Astrocyte (in vitro differentiated cells and primary cell): ENCODE results near the gene HAT1. TPM values are rescaled to one million over a fixed set of nuclear protein-coding genes. Genes with fewer than 3 reads are reported as not detected.

ENCODE experiments used
- DNase-seq: peaks from one replicate; pipeline ENCODE4 v3.0.0-alpha.2; 2010; ENCODE audit warnings: low read depth
- FAIRE-seq: peaks from 2 replicates; lab custom pipeline; 2011; peaks lifted over from hg19 to GRCh38; lab: Jason Lieb, UNC
- H2AFZ ChIP-seq: 2 replicates; pipeline ENCODE4 v1.6.0; 2012; ENCODE audit warnings: low read depth, low read length, inconsistent platforms
- H3K27ac ChIP-seq: 2 replicates; pipeline ENCODE4 v1.5.1; 2011; ENCODE audit warnings: low read depth, low read length, inconsistent platforms
- H3K27me3 ChIP-seq: 2 replicates; pipeline ENCODE4 v1.6.0; 2011; ENCODE audit warnings: low read length, inconsistent platforms; ENCODE audit not compliant: insufficient read depth
- H3K36me3 ChIP-seq: 2 replicates; pipeline ENCODE4 v1.5.1; 2011; ENCODE audit warnings: low read length, inconsistent platforms; ENCODE audit not compliant: insufficient read depth
- H3K4me1 ChIP-seq: 2 replicates; pipeline ENCODE4 v1.5.1; 2011; ENCODE audit warnings: low read length, inconsistent platforms; ENCODE audit not compliant: insufficient read depth
- H3K4me2 ChIP-seq: 2 replicates; pipeline ENCODE4 v1.6.0; 2012; ENCODE audit warnings: low read length, inconsistent platforms
- H3K4me3 ChIP-seq: 2 replicates; pipeline ENCODE4 v1.5.1; 2011; ENCODE audit warnings: low read depth, mild to moderate bottlenecking, low read length, inconsistent platforms; ENCODE audit not compliant: insufficient read depth
- H3K79me2 ChIP-seq: 2 replicates; pipeline ENCODE4 v1.6.0; 2012; ENCODE audit warnings: mild to moderate bottlenecking, low read length, inconsistent platforms; ENCODE audit not compliant: insufficient read depth
- H3K9ac ChIP-seq: 2 replicates; pipeline ENCODE4 v1.6.0; 2012; ENCODE audit warnings: mild to moderate bottlenecking, low read length, inconsistent platforms
- H3K9me3 ChIP-seq: 2 replicates; pipeline ENCODE4 v1.5.1; 2012; ENCODE audit warnings: low read depth, mild to moderate bottlenecking, low read length, inconsistent platforms; ENCODE audit not compliant: insufficient read depth
- H4K20me1 ChIP-seq: 2 replicates; pipeline ENCODE4 v1.6.0; 2012; ENCODE audit warnings: low read length, inconsistent platforms; ENCODE audit not compliant: insufficient read depth
- H3K27ac Mint-ChIP-seq: one replicate; pipeline ENCODE4 v1.8.0; 2021; ENCODE audit warnings: mild to moderate bottlenecking, mixed read lengths; ENCODE audit not compliant: unreplicated experiment
- H3K27me3 Mint-ChIP-seq: one replicate; pipeline ENCODE4 v1.8.0; 2021; ENCODE audit warnings: low read depth, mixed read lengths; ENCODE audit not compliant: unreplicated experiment
- H3K36me3 Mint-ChIP-seq: one replicate; pipeline ENCODE4 v1.8.0; 2021; ENCODE audit warnings: low read depth, mixed read lengths; ENCODE audit not compliant: unreplicated experiment
- H3K4me1 Mint-ChIP-seq: one replicate; pipeline ENCODE4 v1.8.0; 2021; ENCODE audit warnings: low read depth, mixed read lengths; ENCODE audit not compliant: unreplicated experiment
- H3K4me3 Mint-ChIP-seq: one replicate; pipeline ENCODE4 v1.8.0; 2021; ENCODE audit warnings: mild to moderate bottlenecking, moderate library complexity, mixed read lengths; ENCODE audit not compliant: unreplicated experiment
- H3K9me3 Mint-ChIP-seq: one replicate; pipeline ENCODE4 v1.8.0; 2021; ENCODE audit warnings: mild to moderate bottlenecking, mixed read lengths; ENCODE audit not compliant: unreplicated experiment
- EZH2 ChIP-seq: IDR thresholded peaks from 2 replicates; pipeline ENCODE4 v1.6.1; 2012; ENCODE audit warnings: mild to moderate bottlenecking, low read length, inconsistent platforms; ENCODE audit not compliant: insufficient read depth
- total RNA-seq: library from RNA; stranded (reverse); gene quantifications from 2 replicates; pipeline ENCODE4 v1.2.1, GENCODE V29; 2021
- TF ChIP-seq, protein P1 (sequence below): IDR thresholded peaks from 2 replicates; pipeline ENCODE4 v1.5.1; 2011; ENCODE audit warnings: low read depth, mild to moderate bottlenecking, inconsistent platforms, low read length, moderate library complexity; ENCODE audit not compliant: insufficient read depth

The HAT1 gene
- total RNA-seq, 1 donor from 2014 or later: 29.1 TPM

DNA sequence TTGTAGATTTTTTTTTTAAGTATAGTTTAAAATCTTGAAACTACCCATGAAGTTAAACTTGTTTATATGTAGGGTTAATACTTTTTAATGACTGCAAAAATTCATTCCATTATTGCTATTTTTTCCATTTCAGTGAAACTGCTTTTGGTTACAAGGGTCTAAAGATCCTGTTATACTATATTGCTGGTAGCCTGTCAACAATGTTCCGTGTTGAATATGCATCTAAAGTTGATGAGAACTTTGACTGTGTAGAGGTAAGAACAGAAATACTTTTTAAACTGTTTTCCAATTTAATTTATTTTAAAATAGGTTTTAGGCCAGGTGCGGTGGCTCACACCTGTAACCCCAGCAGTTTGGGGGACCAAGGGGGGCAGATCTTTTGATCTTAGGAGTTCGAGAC, 30.5 kb downstream of the HAT1 start:
- H3K36me3 Mint-ChIP-seq: peaks cover 4% of the 10 kb centered on the region
- no peaks in the 10 kb centered on the region for H3K9me3 Mint-ChIP-seq
- Histone ChIP-seq H3K27ac (no peak overlapping the region), H3K4me1 (peaks cover 5% of the 10 kb centered on the region), H3K9ac (no peak overlapping the region), H3K4me3 (no peak overlapping the region), H3K9me3 (no peaks in the 10 kb centered on the region), H3K79me2 (peaks cover 5% of the 10 kb centered on the region), H3K4me2 (no peak overlapping the region), H4K20me1 (peaks cover 2% of the 10 kb centered on the region), H3K36me3 (no peaks in the 10 kb centered on the region), H3K27me3 (no peaks in the 10 kb centered on the region), H2AFZ (no peak overlapping the region)
- no peak overlapping the region for H3K27ac Mint-ChIP-seq
- H3K4me3 Mint-ChIP-seq: no peak overlapping the region
- peaks cover 12% of the 10 kb centered on the region for H3K4me1 Mint-ChIP-seq
- TF ChIP-seq EZH2: no peak
- TF ChIP-seq, protein P1, sequence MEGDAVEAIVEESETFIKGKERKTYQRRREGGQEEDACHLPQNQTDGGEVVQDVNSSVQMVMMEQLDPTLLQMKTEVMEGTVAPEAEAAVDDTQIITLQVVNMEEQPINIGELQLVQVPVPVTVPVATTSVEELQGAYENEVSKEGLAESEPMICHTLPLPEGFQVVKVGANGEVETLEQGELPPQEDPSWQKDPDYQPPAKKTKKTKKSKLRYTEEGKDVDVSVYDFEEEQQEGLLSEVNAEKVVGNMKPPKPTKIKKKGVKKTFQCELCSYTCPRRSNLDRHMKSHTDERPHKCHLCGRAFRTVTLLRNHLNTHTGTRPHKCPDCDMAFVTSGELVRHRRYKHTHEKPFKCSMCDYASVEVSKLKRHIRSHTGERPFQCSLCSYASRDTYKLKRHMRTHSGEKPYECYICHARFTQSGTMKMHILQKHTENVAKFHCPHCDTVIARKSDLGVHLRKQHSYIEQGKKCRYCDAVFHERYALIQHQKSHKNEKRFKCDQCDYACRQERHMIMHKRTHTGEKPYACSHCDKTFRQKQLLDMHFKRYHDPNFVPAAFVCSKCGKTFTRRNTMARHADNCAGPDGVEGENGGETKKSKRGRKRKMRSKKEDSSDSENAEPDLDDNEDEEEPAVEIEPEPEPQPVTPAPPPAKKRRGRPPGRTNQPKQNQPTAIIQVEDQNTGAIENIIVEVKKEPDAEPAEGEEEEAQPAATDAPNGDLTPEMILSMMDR: no peak
- H3K27me3 Mint-ChIP-seq: no peaks in the 10 kb centered on the region
- DNase-seq: no peak
- no peak for FAIRE-seq

DNA sequence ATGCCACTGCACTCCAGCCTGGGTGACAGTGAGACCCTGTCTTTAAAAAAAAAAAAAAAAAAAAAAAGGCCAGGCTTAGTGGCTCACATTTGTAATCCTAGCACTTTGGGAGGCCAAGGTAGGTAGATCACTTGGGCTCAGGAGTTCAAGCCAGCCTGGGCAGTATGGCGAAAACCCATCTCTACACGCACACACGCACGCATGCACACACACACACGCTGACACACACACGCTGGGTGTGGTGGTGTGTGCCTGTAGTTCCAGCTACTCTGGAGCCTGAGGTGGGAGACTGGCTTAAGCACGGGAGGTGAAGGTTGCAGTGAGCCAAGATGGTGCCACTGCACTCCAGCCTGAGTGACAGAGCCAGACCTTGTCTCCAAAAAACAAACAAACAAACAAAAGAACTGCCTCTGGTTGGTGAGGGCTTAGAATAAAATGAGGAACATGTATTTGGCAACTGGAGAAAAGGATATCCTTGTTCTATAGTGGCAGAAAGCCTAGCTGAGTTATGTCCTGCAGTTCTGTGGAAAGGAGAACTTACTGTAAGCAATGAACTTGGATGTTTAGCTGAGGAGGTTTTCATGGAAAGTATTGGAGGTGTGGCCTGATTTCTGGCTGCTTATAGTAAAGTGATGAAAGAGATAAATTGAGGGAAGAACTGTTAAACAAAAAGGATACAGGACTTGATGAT, 34.0 kb downstream of the HAT1 start:
- no peak for TF ChIP-seq EZH2
- TF ChIP-seq, protein P1: no peak
- FAIRE-seq (no peak), DNase-seq (no peak)
- H3K4me3 Mint-ChIP-seq: no peak overlapping the region
- H3K27me3 Mint-ChIP-seq: no peaks in the 10 kb centered on the region
- Histone ChIP-seq H3K27me3 (no peaks in the 10 kb centered on the region), H3K4me3 (no peak overlapping the region), H3K4me2 (no peak overlapping the region), H3K4me1 (peaks cover 5% of the 10 kb centered on the region), H3K27ac (no peak overlapping the region), H3K9ac (no peak overlapping the region), H2AFZ (no peak overlapping the region), H3K79me2 (peaks cover 7% of the 10 kb centered on the region), H4K20me1 (peaks cover 2% of the 10 kb centered on the region), H3K9me3 (no peaks in the 10 kb centered on the region), H3K36me3 (no peaks in the 10 kb centered on the region)
- H3K9me3 Mint-ChIP-seq: no peaks in the 10 kb centered on the region
- H3K4me1 Mint-ChIP-seq: peaks cover 24% of the 10 kb centered on the region
- H3K27ac Mint-ChIP-seq: no peak overlapping the region
- H3K36me3 Mint-ChIP-seq: peaks cover 4% of the 10 kb centered on the region

DNA sequence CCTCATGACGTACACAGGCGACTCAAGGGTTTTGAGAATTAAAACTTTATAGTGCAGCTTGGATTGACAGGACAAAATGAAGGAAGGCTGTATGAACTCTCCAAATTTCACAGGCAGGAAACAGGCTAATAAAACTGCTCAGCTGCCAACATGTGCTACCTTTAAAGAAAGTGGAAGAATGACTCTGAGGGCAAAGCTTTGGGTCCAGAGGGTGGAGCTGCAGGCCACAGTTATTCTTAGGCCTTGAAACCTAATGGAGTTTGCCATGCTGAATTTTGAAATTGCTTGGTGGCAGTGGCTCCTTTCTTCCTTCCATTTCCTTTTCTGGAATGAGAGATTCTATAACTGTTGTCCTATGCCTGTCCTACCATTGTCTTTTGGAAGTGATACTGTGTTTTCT, 34.8 kb downstream of the HAT1 start:
- Histone ChIP-seq H3K79me2 (peaks cover 7% of the 10 kb centered on the region), H3K9ac (no peak overlapping the region), H3K27ac (no peak overlapping the region), H3K4me3 (no peak overlapping the region), H3K36me3 (no peaks in the 10 kb centered on the region), H3K27me3 (no peaks in the 10 kb centered on the region), H3K9me3 (no peaks in the 10 kb centered on the region), H4K20me1 (peaks cover 2% of the 10 kb centered on the region), H3K4me2 (no peak overlapping the region), H2AFZ (no peak overlapping the region), H3K4me1 (peaks cover 5% of the 10 kb centered on the region)
- FAIRE-seq: no peak
- Mint-ChIP-seq H3K4me1 (peaks cover 24% of the 10 kb centered on the region), H3K27ac (no peak overlapping the region), H3K9me3 (no peaks in the 10 kb centered on the region), H3K36me3 (peaks cover 4% of the 10 kb centered on the region), H3K27me3 (no peaks in the 10 kb centered on the region), H3K4me3 (no peak overlapping the region)
- TF ChIP-seq, protein P1: no peak
- no peak for TF ChIP-seq EZH2
- no peak for DNase-seq
